Neural progenitor cell (in vitro differentiated cells): ENCODE results near the gene STK38L. TPM values are rescaled to one million over a fixed set of nuclear protein-coding genes. Genes with fewer than 3 reads are reported as not detected.

ENCODE experiments used
- DNase-seq: peaks from one replicate; pipeline ENCODE4 v3.0.0-alpha.2; 2016; ENCODE audit warnings: low spot score
- H2AFZ ChIP-seq: fragments of 200-600 bp; sonication (generic); replicated peaks from 2 replicates; pipeline ENCODE4 v1.6.1; 2016; ENCODE audit warnings: antibody characterized with exemption
- H3F3A ChIP-seq: fragments of 200-600 bp; sonication (generic); 2 replicates; pipeline ENCODE4 v1.6.1; 2016; ENCODE audit warnings: antibody characterized with exemption, low read depth
- H3K27ac ChIP-seq: fragments of 200-600 bp; sonication (generic); 2 replicates; pipeline ENCODE4 v1.5.1; 2016; ENCODE audit warnings: mild to moderate bottlenecking
- H3K27me3 ChIP-seq: fragments of 200-600 bp; sonication (generic); 2 replicates; pipeline ENCODE4 v1.6.1; 2016; ENCODE audit warnings: mild to moderate bottlenecking, moderate library complexity
- H3K36me3 ChIP-seq: fragments of 200-600 bp; sonication (generic); 2 replicates; pipeline ENCODE4 v1.5.1; 2016
- H3K4me1 ChIP-seq: fragments of 200-600 bp; sonication (generic); 2 replicates; pipeline ENCODE4 v1.6.1; 2016; ENCODE audit warnings: mixed run types
- H3K4me2 ChIP-seq: fragments of 200-600 bp; sonication (generic); 2 replicates; pipeline ENCODE4 v1.6.1; 2016
- H3K4me3 ChIP-seq: fragments of 200-600 bp; sonication (generic); 2 replicates; pipeline ENCODE4 v1.5.1; 2016
- H3K79me2 ChIP-seq: fragments of 200-600 bp; sonication (generic); 2 replicates; pipeline ENCODE4 v1.6.1; 2016; ENCODE audit warnings: low read depth
- H3K9ac ChIP-seq: fragments of 200-600 bp; sonication (generic); 2 replicates; pipeline ENCODE4 v1.6.1; 2016
- H3K9me3 ChIP-seq: fragments of 200-600 bp; sonication (generic); 2 replicates; pipeline ENCODE4 v1.5.1; 2016; ENCODE audit warnings: low read depth
- H4K20me1 ChIP-seq: fragments of 200-600 bp; sonication (generic); 2 replicates; pipeline ENCODE4 v1.6.1; 2016; ENCODE audit warnings: low read depth
- H3K27ac Mint-ChIP-seq: 3 replicates; pipeline ENCODE4 v1.8.0; 2021; ENCODE audit warnings: mixed read lengths
- H3K27me3 Mint-ChIP-seq: 2 replicates; pipeline ENCODE4 v1.8.0; 2022; ENCODE audit warnings: low read depth, mild to moderate bottlenecking, inconsistent platforms, moderate library complexity, mixed read lengths; ENCODE audit not compliant: insufficient read depth
- H3K36me3 Mint-ChIP-seq: 3 replicates; pipeline ENCODE4 v1.8.0; 2021; ENCODE audit warnings: mixed read lengths
- H3K4me1 Mint-ChIP-seq: 3 replicates; pipeline ENCODE4 v1.8.0; 2021; ENCODE audit warnings: mixed read lengths
- H3K4me3 Mint-ChIP-seq: 3 replicates; pipeline ENCODE4 v1.8.0; 2021; ENCODE audit warnings: mild to moderate bottlenecking, moderate library complexity, mixed read lengths
- H3K9me3 Mint-ChIP-seq: 3 replicates; pipeline ENCODE4 v1.8.0; 2020; ENCODE audit warnings: mixed read lengths
- CTCF ChIP-seq: fragments of 200-600 bp; sonication (generic); IDR thresholded peaks from 2 replicates; pipeline ENCODE4 v1.5.1; 2017; ENCODE audit warnings: antibody characterized with exemption, mild to moderate bottlenecking
- EZH2 ChIP-seq: fragments of 200-600 bp; sonication (generic); IDR thresholded peaks from 2 replicates; pipeline ENCODE4 v1.6.1; 2017; ENCODE audit warnings: antibody characterized with exemption, mild to moderate bottlenecking, moderate library complexity
- EZH2phosphoT487 ChIP-seq: fragments of 200-600 bp; sonication (generic); IDR thresholded peaks from 2 replicates; pipeline ENCODE4 v1.6.1; 2017; ENCODE audit warnings: antibody characterized with exemption
- total RNA-seq: library from RNA; depleted of rRNA; stranded (reverse); fragments of >200 nt; gene quantifications from 2 replicates; pipeline ENCODE4 v1.2.3, GENCODE V29; 2015; ENCODE audit warnings: low replicate concordance

The STK38L gene
- total RNA-seq, 1 donor from 2014 or later, result 62.6 TPM

GRCh38 chr12:27290501-27291168, 46.5 kb downstream of the STK38L start:
- Histone ChIP-seq H3F3A (no peaks in the 10 kb centered on the region), H3K27me3 (no peaks in the 10 kb centered on the region), H3K79me2 (peaks cover 23% of the 10 kb centered on the region), H3K4me3 (no peak overlapping the region), H3K4me2 (no peak overlapping the region), H2AFZ (no peak overlapping the region), H3K36me3 (no peaks in the 10 kb centered on the region), H3K9me3 (no peaks in the 10 kb centered on the region), H3K9ac (no peak overlapping the region), H3K4me1 (peaks cover 20% of the 10 kb centered on the region), H4K20me1 (peaks cover 44% of the 10 kb centered on the region), H3K27ac (no peak overlapping the region)
- DNase-seq, result no peak
- TF ChIP-seq CTCF, result no peak
- Mint-ChIP-seq H3K4me3 (no peak overlapping the region), H3K27me3 (no peaks in the 10 kb centered on the region), H3K36me3 (no peaks in the 10 kb centered on the region), H3K27ac (peak overlapping the region; percentile 31), H3K9me3 (no peaks in the 10 kb centered on the region), H3K4me1 (peaks cover 4% of the 10 kb centered on the region)

GRCh38 chr12:27291862-27292261, 47.8 kb downstream of the STK38L start:
- Histone ChIP-seq H3K4me1 (peaks cover 14% of the 10 kb centered on the region), H3K4me3 (no peak overlapping the region), H3K27me3 (no peaks in the 10 kb centered on the region), H3K79me2 (peaks cover 20% of the 10 kb centered on the region), H3K4me2 (no peak overlapping the region), H3K9me3 (no peaks in the 10 kb centered on the region), H3K27ac (no peak overlapping the region), H3K9ac (no peak overlapping the region), H3K36me3 (no peaks in the 10 kb centered on the region), H4K20me1 (peaks cover 42% of the 10 kb centered on the region), H3F3A (no peaks in the 10 kb centered on the region), H2AFZ (no peak overlapping the region)
- no peak for DNase-seq
- no peaks in the 10 kb centered on the region for H3K36me3 Mint-ChIP-seq
- H3K27me3 Mint-ChIP-seq, result no peaks in the 10 kb centered on the region
- H3K4me3 Mint-ChIP-seq, result no peak overlapping the region
- no peak overlapping the region for H3K27ac Mint-ChIP-seq
- H3K9me3 Mint-ChIP-seq, result no peaks in the 10 kb centered on the region
- TF ChIP-seq CTCF (no peak), EZH2phosphoT487 (no peak), EZH2 (no peak)
- H3K4me1 Mint-ChIP-seq, result peaks cover 3% of the 10 kb centered on the region

GRCh38 chr12:27292718-27293117, 48.6 kb downstream of the STK38L start:
- peaks cover 18% of the 10 kb centered on the region for H3K79me2 ChIP-seq
- no peak overlapping the region for H3K9ac ChIP-seq
- no peaks in the 10 kb centered on the region for H3F3A ChIP-seq
- H3K4me3 Mint-ChIP-seq, result no peak overlapping the region
- no peak overlapping the region for H3K27ac Mint-ChIP-seq
- H3K4me3 ChIP-seq, result no peak overlapping the region
- no peak for DNase-seq
- H3K27me3 ChIP-seq, result no peaks in the 10 kb centered on the region
- H3K4me2 ChIP-seq, result no peak overlapping the region
- peaks cover 3% of the 10 kb centered on the region for H3K4me1 Mint-ChIP-seq
- H3K36me3 Mint-ChIP-seq, result peaks cover 2% of the 10 kb centered on the region
- peaks cover 42% of the 10 kb centered on the region for H4K20me1 ChIP-seq
- H3K36me3 ChIP-seq, result no peaks in the 10 kb centered on the region
- no peaks in the 10 kb centered on the region for H3K27me3 Mint-ChIP-seq
- H3K9me3 ChIP-seq, result no peaks in the 10 kb centered on the region
- peaks cover 14% of the 10 kb centered on the region for H3K4me1 ChIP-seq
- no peak overlapping the region for H2AFZ ChIP-seq
- no peaks in the 10 kb centered on the region for H3K9me3 Mint-ChIP-seq
- H3K27ac ChIP-seq, result no peak overlapping the region
- no peak for TF ChIP-seq EZH2
- TF ChIP-seq EZH2phosphoT487, result no peak
- no peak for TF ChIP-seq CTCF
